Body of pancreas (tissue), 4 donors: ENCODE measurements around the gene CCDC27.

Source experiments
- POLR2A ChIP-seq, 3 donors: fragments of 450-650 bp; IDR thresholded peaks; one replicate each; pipeline ENCODE4 v1.6.1; 2016; ENCODE audit warnings: antibody characterized with exemption in 3 of 3, mild to moderate bottlenecking in 2 of 3
- TF ChIP-seq, protein P1 (sequence below), 7 experiments: fragments of 450-650 bp in 4 of 7; fragments of 200-600 bp in 3 of 7; sonication (generic) in 3 of 7; IDR thresholded peaks; one replicate each; pipeline ENCODE4 v1.5.1; 2016 to 2019; ENCODE audit warnings: antibody characterized with exemption in 7 of 7

GRCh38 chr1:3783651-3784474 is 31.6 kb downstream of the CCDC27 start:
- TF ChIP-seq, protein P1, sequence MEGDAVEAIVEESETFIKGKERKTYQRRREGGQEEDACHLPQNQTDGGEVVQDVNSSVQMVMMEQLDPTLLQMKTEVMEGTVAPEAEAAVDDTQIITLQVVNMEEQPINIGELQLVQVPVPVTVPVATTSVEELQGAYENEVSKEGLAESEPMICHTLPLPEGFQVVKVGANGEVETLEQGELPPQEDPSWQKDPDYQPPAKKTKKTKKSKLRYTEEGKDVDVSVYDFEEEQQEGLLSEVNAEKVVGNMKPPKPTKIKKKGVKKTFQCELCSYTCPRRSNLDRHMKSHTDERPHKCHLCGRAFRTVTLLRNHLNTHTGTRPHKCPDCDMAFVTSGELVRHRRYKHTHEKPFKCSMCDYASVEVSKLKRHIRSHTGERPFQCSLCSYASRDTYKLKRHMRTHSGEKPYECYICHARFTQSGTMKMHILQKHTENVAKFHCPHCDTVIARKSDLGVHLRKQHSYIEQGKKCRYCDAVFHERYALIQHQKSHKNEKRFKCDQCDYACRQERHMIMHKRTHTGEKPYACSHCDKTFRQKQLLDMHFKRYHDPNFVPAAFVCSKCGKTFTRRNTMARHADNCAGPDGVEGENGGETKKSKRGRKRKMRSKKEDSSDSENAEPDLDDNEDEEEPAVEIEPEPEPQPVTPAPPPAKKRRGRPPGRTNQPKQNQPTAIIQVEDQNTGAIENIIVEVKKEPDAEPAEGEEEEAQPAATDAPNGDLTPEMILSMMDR (IDR thresholded peaks at IDR 0.05) = no peak
- TF ChIP-seq POLR2A (IDR thresholded peaks at IDR 0.05) = no peak
